ENCODE results near the gene KHDRBS1. TPM values are rescaled to one million over a fixed set of nuclear protein-coding genes. Genes with fewer than 3 reads are reported as not detected.

The KHDRBS1 gene
- total RNA-seq, 1 donor from 2014 or later: 128 TPM

GRCh38 chr1:32035119-32035518, 21.5 kb downstream of the KHDRBS1 start:
- H3K4me1 Mint-ChIP-seq (ENCODE audit: unreplicated experiment): peaks cover 25% of the 10 kb centered on the region
- H3K4me3 Mint-ChIP-seq (ENCODE audit: unreplicated experiment): no peak overlapping the region
- peaks cover 44% of the 10 kb centered on the region for H3K36me3 Mint-ChIP-seq (ENCODE audit: unreplicated experiment)
- no peaks in the 10 kb centered on the region for H3K9me3 Mint-ChIP-seq (ENCODE audit: unreplicated experiment)
- H3K27ac Mint-ChIP-seq (ENCODE audit: unreplicated experiment): peak overlapping the region; percentile 12
- TF ChIP-seq CTCF (IDR thresholded peaks at IDR 0.05): no peak
- H3K27me3 Mint-ChIP-seq (ENCODE audit: unreplicated experiment): no peaks in the 10 kb centered on the region
- DNase-seq (ENCODE audit: extremely low spot score, unreplicated experiment): no peak

GRCh38 chr1:32040711-32041110, 27.0 kb downstream of the KHDRBS1 start:
- DNase-seq (ENCODE audit: extremely low spot score, unreplicated experiment): no peak
- Mint-ChIP-seq H3K4me3 (ENCODE audit: unreplicated experiment) (no peak overlapping the region), H3K9me3 (ENCODE audit: unreplicated experiment) (no peaks in the 10 kb centered on the region), H3K4me1 (ENCODE audit: unreplicated experiment) (peaks cover under 1% of the 10 kb centered on the region), H3K27ac (ENCODE audit: unreplicated experiment) (no peak overlapping the region), H3K27me3 (ENCODE audit: unreplicated experiment) (no peaks in the 10 kb centered on the region), H3K36me3 (ENCODE audit: unreplicated experiment) (peaks cover 45% of the 10 kb centered on the region)
- no peak for TF ChIP-seq CTCF (IDR thresholded peaks at IDR 0.05)

GRCh38 chr1:32042330-32042729, 28.7 kb downstream of the KHDRBS1 start:
- Mint-ChIP-seq H3K27me3 (ENCODE audit: unreplicated experiment) (no peaks in the 10 kb centered on the region), H3K4me1 (ENCODE audit: unreplicated experiment) (no peaks in the 10 kb centered on the region), H3K4me3 (ENCODE audit: unreplicated experiment) (no peak overlapping the region), H3K27ac (ENCODE audit: unreplicated experiment) (no peak overlapping the region), H3K36me3 (ENCODE audit: unreplicated experiment) (peaks cover 45% of the 10 kb centered on the region), H3K9me3 (ENCODE audit: unreplicated experiment) (no peaks in the 10 kb centered on the region)
- no peak for TF ChIP-seq CTCF (IDR thresholded peaks at IDR 0.05)
- DNase-seq (ENCODE audit: extremely low spot score, unreplicated experiment): no peak

- H3K9me3 Mint-ChIP-seq (ENCODE audit: unreplicated experiment): no peaks in the 10 kb centered on the region
- H3K4me3 Mint-ChIP-seq (ENCODE audit: unreplicated experiment): no peak overlapping the region
- peaks cover 1% of the 10 kb centered on the region for H3K4me1 Mint-ChIP-seq (ENCODE audit: unreplicated experiment)
- H3K27me3 Mint-ChIP-seq (ENCODE audit: unreplicated experiment): no peaks in the 10 kb centered on the region
- no peak for DNase-seq (ENCODE audit: extremely low spot score, unreplicated experiment)
- H3K36me3 Mint-ChIP-seq (ENCODE audit: unreplicated experiment): peaks cover 43% of the 10 kb centered on the region
- H3K27ac Mint-ChIP-seq (ENCODE audit: unreplicated experiment): no peak overlapping the region
- no peak for TF ChIP-seq CTCF (IDR thresholded peaks at IDR 0.05)
Observed at GRCh38 chr1:32044234-32044633, 30.6 kb downstream of the KHDRBS1 start.

GRCh38 chr1:32045772-32046171, 32.1 kb downstream of the KHDRBS1 start:
- H3K4me1 Mint-ChIP-seq (ENCODE audit: unreplicated experiment): peaks cover 1% of the 10 kb centered on the region
- peak overlapping the region; percentile 31 for H3K27ac Mint-ChIP-seq (ENCODE audit: unreplicated experiment)
- H3K9me3 Mint-ChIP-seq (ENCODE audit: unreplicated experiment): no peaks in the 10 kb centered on the region
- no peak overlapping the region for H3K4me3 Mint-ChIP-seq (ENCODE audit: unreplicated experiment)
- H3K36me3 Mint-ChIP-seq (ENCODE audit: unreplicated experiment): peaks cover 43% of the 10 kb centered on the region
- no peak for TF ChIP-seq CTCF (IDR thresholded peaks at IDR 0.05)
- H3K27me3 Mint-ChIP-seq (ENCODE audit: unreplicated experiment): no peaks in the 10 kb centered on the region
- DNase-seq (ENCODE audit: extremely low spot score, unreplicated experiment): no peak

Measured in osteocyte (in vitro differentiated cells).